H1 (cell line): Measurements from ENCODE around the gene SPATA13. TPM values are rescaled to one million over a fixed set of nuclear protein-coding genes. Genes with fewer than 3 reads are reported as not detected.

Source experiments
- polyA plus RNA-seq, 7 experiments: library from polyadenylated mRNA; depleted of rRNA in 3 of 7; stranded (reverse) in 5 of 7; unstranded in 2 of 7; fragments of >200 nt in 5 of 7; fragments of 200-250 nt in 2 of 7; gene quantifications; 1 replicate in 5 of 7; 2 replicates in 1 of 7; 4 replicates in 1 of 7; pipeline versions ENCODE4 v1.2.1 to v1.2.3, GENCODE V29; 2011 to 2013; ENCODE audit warnings: missing spikeins in 2 of 7, mixed read lengths in 2 of 7
- total RNA-seq: library from RNA; stranded (reverse); fragmentation: NEBNext Ultra II Directional; extraction: Animal tissue kit (Norgen Biotek cat#: 25700); gene quantifications from 2 replicates; pipeline ENCODE4 v1.2.1, GENCODE V29; 2021
- TF ChIP-seq, protein P1 (sequence below): fragments of 300-600 bp; sonication (generic); IDR thresholded peaks from 2 replicates; pipeline ENCODE4 v1.7.1; 2012; ENCODE audit warnings: low read length, moderate library complexity, mild to moderate bottlenecking, inconsistent platforms; ENCODE audit not compliant: insufficient replicate concordance

Gene SPATA13
- total and polyA plus RNA-seq, 2 of the 8 experiments (the other 6 are each of a cell fraction or from before 2014, with no cell fraction given) = 12.6 to 30.9 TPM

DNA sequence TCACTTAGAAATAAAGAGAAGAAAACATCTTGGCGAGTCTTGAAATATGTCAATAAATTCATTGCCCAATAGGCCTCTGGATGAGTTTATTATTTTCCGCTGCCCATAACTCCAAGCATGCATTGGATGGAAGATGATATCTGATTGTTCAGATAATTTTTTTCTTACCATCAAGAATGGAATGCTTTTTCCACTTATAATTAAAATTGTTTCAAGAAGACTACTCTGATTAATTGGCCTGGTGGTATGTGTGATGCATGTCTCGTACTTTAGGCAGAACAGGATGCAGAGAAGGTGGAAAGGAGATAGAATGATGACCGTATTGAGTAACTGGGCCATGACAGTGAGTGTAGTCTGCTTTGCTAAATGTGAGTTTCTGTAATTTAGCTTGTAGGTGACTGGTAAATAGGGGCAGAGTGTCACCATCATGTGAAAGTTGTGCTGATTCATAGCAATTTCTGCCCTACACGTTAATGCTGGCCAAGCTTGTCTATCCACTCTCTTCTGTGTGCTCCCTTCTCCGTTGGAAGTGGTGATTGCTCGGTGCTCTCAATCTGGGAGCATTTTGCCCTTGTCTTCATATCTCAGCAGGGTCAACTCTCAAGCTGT lies 13.5 kb upstream of the SPATA13 start (continued):
- TF ChIP-seq, protein P1, sequence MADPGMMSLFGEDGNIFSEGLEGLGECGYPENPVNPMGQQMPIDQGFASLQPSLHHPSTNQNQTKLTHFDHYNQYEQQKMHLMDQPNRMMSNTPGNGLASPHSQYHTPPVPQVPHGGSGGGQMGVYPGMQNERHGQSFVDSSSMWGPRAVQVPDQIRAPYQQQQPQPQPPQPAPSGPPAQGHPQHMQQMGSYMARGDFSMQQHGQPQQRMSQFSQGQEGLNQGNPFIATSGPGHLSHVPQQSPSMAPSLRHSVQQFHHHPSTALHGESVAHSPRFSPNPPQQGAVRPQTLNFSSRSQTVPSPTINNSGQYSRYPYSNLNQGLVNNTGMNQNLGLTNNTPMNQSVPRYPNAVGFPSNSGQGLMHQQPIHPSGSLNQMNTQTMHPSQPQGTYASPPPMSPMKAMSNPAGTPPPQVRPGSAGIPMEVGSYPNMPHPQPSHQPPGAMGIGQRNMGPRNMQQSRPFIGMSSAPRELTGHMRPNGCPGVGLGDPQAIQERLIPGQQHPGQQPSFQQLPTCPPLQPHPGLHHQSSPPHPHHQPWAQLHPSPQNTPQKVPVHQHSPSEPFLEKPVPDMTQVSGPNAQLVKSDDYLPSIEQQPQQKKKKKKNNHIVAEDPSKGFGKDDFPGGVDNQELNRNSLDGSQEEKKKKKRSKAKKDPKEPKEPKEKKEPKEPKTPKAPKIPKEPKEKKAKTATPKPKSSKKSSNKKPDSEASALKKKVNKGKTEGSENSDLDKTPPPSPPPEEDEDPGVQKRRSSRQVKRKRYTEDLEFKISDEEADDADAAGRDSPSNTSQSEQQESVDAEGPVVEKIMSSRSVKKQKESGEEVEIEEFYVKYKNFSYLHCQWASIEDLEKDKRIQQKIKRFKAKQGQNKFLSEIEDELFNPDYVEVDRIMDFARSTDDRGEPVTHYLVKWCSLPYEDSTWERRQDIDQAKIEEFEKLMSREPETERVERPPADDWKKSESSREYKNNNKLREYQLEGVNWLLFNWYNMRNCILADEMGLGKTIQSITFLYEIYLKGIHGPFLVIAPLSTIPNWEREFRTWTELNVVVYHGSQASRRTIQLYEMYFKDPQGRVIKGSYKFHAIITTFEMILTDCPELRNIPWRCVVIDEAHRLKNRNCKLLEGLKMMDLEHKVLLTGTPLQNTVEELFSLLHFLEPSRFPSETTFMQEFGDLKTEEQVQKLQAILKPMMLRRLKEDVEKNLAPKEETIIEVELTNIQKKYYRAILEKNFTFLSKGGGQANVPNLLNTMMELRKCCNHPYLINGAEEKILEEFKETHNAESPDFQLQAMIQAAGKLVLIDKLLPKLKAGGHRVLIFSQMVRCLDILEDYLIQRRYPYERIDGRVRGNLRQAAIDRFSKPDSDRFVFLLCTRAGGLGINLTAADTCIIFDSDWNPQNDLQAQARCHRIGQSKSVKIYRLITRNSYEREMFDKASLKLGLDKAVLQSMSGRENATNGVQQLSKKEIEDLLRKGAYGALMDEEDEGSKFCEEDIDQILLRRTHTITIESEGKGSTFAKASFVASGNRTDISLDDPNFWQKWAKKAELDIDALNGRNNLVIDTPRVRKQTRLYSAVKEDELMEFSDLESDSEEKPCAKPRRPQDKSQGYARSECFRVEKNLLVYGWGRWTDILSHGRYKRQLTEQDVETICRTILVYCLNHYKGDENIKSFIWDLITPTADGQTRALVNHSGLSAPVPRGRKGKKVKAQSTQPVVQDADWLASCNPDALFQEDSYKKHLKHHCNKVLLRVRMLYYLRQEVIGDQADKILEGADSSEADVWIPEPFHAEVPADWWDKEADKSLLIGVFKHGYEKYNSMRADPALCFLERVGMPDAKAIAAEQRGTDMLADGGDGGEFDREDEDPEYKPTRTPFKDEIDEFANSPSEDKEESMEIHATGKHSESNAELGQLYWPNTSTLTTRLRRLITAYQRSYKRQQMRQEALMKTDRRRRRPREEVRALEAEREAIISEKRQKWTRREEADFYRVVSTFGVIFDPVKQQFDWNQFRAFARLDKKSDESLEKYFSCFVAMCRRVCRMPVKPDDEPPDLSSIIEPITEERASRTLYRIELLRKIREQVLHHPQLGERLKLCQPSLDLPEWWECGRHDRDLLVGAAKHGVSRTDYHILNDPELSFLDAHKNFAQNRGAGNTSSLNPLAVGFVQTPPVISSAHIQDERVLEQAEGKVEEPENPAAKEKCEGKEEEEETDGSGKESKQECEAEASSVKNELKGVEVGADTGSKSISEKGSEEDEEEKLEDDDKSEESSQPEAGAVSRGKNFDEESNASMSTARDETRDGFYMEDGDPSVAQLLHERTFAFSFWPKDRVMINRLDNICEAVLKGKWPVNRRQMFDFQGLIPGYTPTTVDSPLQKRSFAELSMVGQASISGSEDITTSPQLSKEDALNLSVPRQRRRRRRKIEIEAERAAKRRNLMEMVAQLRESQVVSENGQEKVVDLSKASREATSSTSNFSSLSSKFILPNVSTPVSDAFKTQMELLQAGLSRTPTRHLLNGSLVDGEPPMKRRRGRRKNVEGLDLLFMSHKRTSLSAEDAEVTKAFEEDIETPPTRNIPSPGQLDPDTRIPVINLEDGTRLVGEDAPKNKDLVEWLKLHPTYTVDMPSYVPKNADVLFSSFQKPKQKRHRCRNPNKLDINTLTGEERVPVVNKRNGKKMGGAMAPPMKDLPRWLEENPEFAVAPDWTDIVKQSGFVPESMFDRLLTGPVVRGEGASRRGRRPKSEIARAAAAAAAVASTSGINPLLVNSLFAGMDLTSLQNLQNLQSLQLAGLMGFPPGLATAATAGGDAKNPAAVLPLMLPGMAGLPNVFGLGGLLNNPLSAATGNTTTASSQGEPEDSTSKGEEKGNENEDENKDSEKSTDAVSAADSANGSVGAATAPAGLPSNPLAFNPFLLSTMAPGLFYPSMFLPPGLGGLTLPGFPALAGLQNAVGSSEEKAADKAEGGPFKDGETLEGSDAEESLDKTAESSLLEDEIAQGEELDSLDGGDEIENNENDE = no peak
